ENCODE measurements around the gene FCHO1. TPM values are rescaled to one million over a fixed set of nuclear protein-coding genes. Genes with fewer than 3 reads are reported as not detected.

FCHO1 gene
- polyA plus RNA-seq, 2 of the 4 experiments (the other 2 are of a cell fraction): 1.7 to 13.6 TPM

DNA sequence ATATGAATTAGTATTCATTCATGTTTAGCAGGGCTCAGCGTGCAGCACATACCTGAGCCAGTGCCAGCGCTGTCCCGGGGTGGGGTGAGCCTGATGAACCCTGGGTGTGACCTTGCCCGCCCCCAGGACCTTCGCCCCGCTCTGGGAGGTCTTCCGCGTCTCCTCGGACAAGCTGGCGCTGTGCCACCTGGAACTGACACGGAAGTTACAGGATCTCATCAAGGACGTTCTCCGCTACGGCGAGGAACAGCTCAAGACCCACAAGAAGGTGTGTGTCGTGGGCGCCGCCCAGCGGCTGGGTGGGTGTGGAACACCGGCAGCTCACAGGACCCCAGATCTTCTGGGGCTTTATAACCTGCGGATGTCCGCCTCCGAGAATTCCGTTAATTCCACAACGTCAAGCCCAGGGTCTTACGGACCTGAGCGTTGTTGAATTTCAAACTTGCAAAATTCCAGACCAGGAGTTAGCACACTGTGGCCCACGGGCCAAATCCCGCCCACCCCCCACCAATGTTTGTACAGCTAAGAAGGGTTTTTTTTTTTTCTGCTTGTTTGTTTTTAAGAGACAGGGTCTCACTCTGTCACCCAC is 15.4 kb downstream of the FCHO1 start (continued):
- TF ChIP-seq CTCF (IDR thresholded peaks at IDR 0.05) (peak; percentile 83), EP300 (IDR thresholded peaks at IDR 0.05) (peak in 1 of 2 experiments; percentile 66; a peak in 1 of 5 replicates)

- ATAC-seq: no peak
- TF ChIP-seq CTCF (IDR thresholded peaks at IDR 0.05) (no peak), SMC3 (IDR thresholded peaks at IDR 0.05) (no peak), RARB (CRISPR knock-in tag; IDR thresholded peaks at IDR 0.05) (no peak), TP53 (CRISPR knock-in tag; IDR thresholded peaks at IDR 0.05) (no peak), CHD4 (IDR thresholded peaks at IDR 0.05; ENCODE audit: borderline replicate concordance) (no peak), REST (IDR thresholded peaks at IDR 0.05) (no peak), MAZ (IDR thresholded peaks at IDR 0.05; ENCODE audit: borderline replicate concordance, low read depth, low read length) (no peak), MYC (IDR thresholded peaks at IDR 0.05; ENCODE audit: borderline replicate concordance, low read length) (no peak), CBX8 (IDR thresholded peaks at IDR 0.05) (no peak), KDM1A (IDR thresholded peaks at IDR 0.05; ENCODE audit: low read depth) (no peak), JUN (IDR thresholded peaks at IDR 0.05) (no peak), KDM5A (IDR thresholded peaks at IDR 0.05) (no peak), POLR2A (IDR thresholded peaks at IDR 0.05; ENCODE audit: low read length) (no peak)
- TF ChIP-seq, protein P1, sequence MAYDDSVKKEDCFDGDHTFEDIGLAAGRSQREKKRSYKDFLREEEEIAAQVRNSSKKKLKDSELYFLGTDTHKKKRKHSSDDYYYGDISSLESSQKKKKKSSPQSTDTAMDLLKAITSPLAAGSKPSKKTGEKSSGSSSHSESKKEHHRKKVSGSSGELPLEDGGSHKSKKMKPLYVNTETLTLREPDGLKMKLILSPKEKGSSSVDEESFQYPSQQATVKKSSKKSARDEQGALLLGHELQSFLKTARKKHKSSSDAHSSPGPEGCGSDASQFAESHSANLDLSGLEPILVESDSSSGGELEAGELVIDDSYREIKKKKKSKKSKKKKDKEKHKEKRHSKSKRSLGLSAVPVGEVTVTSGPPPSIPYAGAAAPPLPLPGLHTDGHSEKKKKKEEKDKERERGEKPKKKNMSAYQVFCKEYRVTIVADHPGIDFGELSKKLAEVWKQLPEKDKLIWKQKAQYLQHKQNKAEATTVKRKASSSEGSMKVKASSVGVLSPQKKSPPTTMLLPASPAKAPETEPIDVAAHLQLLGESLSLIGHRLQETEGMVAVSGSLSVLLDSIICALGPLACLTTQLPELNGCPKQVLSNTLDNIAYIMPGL (CRISPR knock-in tag; IDR thresholded peaks at IDR 0.05; ENCODE audit: borderline replicate concordance): no peak
- CTCF ChIA-PET: interaction anchor here (0.8 to 3.3 kb wide), 25 partner anchors 8 to 463 kb away, joined by 3 to 29 read pairs (median 5); partner anchors contain the start of genes FCHO1 and MRPL34
- no peak for DNase-seq (ENCODE audit: low read depth in 1 of 2, low spot score in 1 of 2)
- Histone ChIP-seq H3K4me3 (no peak overlapping the region), H3K9me3 (no peaks in the 10 kb centered on the region), H3K27ac (peak overlapping the region; percentile 84 to 94; a peak in 5 of 6 replicates), H3K4me2 (peak overlapping the region; percentile 87; the same call in 1 of the 3 replicates), H3K4me1 (peaks cover 28% of the 10 kb centered on the region)
- no peak for FAIRE-seq
- 74% methylated on average over 1 of the region's 1 CpG for WGBS (ENCODE audit: missing lambda C conversion rate)
- POLR2A ChIA-PET: no interaction called here
These were observed 16.3 kb downstream of the FCHO1 start for GRCh38 chr19:17767559-17767958.

Data from A549 (cell line).